GM12875 (cell line): ENCODE results near the gene PRKAR1B.

ENCODE experiments used
- H3K4me3 ChIP-seq: one replicate; pipeline ENCODE4 v1.5.1; 2011; ENCODE audit warnings: low read depth, low read length, control low read depth
- CTCF ChIP-seq: IDR thresholded peaks from 2 replicates; pipeline ENCODE4 v1.5.1; 2011; ENCODE audit warnings: low read depth, mild to moderate bottlenecking, control low read depth, inconsistent platforms, low read length, moderate library complexity, borderline replicate concordance; ENCODE audit not compliant: insufficient read depth

PRKAR1B gene

GRCh38 chr7:671415-672042 lies 55.6 kb downstream of the PRKAR1B start:
- no peak overlapping the region for H3K4me3 ChIP-seq
- no peak for TF ChIP-seq CTCF

- TF ChIP-seq CTCF: no peak
- no peak overlapping the region for H3K4me3 ChIP-seq
These were observed 56.3 kb downstream of the PRKAR1B start for GRCh38 chr7:670501-671390.

DNA sequence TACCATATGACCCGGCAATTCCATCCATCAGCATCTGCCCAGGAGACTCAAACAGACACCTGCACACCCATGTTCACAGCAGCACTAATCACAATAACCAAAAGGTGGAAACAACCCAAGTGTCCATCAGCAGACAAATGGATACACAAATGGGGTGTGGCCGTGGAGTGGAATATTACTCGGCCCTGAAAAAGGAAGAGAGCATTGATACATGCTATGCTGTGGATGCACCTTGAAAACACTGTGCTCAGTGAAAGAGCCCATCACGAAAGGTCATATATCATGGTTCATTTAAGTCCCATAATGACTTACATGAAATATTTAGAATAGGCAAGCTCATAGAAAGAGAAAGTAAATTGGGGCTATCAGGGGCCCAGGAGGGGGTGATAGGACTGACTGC lies 58.1 kb downstream of the PRKAR1B start:
- no peak for TF ChIP-seq CTCF
- H3K4me3 ChIP-seq: no peak overlapping the region

DNA sequence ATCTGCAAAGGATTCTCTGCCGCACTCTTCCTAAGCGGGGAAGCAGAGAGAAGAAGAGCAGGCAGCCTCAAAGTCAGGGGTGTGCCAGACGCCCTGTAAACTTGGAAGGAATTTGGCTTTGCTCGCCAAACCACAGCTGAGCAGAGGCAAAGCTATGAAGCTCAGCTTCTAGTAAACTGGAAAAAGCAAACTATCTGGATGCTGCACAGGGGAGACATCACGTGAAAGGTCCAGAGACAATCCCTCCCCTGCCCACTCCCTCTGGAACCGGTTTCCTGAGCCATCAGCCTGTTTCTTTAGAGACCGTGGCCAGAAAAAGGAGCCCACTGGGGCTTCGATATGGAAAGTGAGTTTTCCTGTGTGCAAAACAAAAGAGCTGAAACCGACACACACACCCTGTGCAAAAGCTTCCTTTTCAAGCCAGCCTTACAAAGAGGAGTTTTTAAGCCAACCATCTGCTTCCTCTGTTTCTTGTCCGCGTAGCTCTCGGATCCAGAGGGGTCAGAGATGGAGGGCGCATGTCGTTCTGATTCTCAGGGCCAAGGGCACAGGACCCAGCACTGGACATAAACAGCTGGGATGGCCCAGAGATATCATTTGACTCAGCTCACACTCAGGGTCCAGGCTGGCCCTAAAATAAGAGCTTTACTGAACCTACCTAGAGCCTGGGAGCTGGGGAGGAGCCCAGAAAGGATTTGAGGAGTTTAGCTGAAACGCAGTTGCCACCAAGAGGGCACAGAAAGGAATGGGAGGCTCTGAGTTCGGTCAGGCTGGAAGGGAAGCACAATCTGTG lies 58.7 kb downstream of the PRKAR1B start:
- no peak overlapping the region for H3K4me3 ChIP-seq

GRCh38 chr7:666454-667292 lies 60.4 kb downstream of the PRKAR1B start:
- no peak for TF ChIP-seq CTCF
- H3K4me3 ChIP-seq: no peak overlapping the region

More for the DNA sequence above, 58.7 kb downstream of the PRKAR1B start:
- TF ChIP-seq CTCF: no peak

GRCh38 chr7:665736-666453 lies 61.2 kb downstream of the PRKAR1B start:
- TF ChIP-seq CTCF: no peak
- H3K4me3 ChIP-seq: no peak overlapping the region
